Testis (tissue), 3 donors: ENCODE measurements around the gene PMM1. TPM values are rescaled to one million over a fixed set of nuclear protein-coding genes. Genes with fewer than 3 reads are reported as not detected.

ENCODE experiments used
- DNase-seq: peaks from one replicate; pipeline ENCODE4 v3.0.0-alpha.2; 2019
- H3K27ac ChIP-seq, 2 donors: fragments of 200-600 bp; sonication (generic); one replicate each; pipeline ENCODE4 v1.5.1; 2019
- H3K27me3 ChIP-seq: fragments of 200-600 bp; sonication (generic); one replicate; pipeline ENCODE4 v1.5.1; 2019
- H3K36me3 ChIP-seq: fragments of 200-600 bp; sonication (generic); one replicate; pipeline ENCODE4 v1.5.1; 2017; ENCODE audit warnings: low read depth; ENCODE audit errors: missing control alignments
- H3K4me1 ChIP-seq: fragments of 200-600 bp; sonication (generic); one replicate; pipeline ENCODE4 v1.5.1; 2019
- H3K4me3 ChIP-seq, 2 donors: fragments of 200-600 bp; sonication (generic); one replicate each; pipeline ENCODE4 v1.5.1; 2017 to 2019
- H3K9me3 ChIP-seq: fragments of 200-600 bp; sonication (generic); one replicate; pipeline ENCODE4 v1.5.1; 2017
- POLR2A ChIP-seq: fragments of 450-650 bp; IDR thresholded peaks from one replicate; pipeline ENCODE4 v1.6.1; 2017; ENCODE audit warnings: antibody characterized with exemption, mild to moderate bottlenecking, moderate library complexity
- WGBS, 2 donors: methylation state at CpG; one replicate each; pipeline ENCODE4 v1.1.5; 2018; 5-methylcytosine and 5-hydroxymethylcytosine counted together
- intact Hi-C: fragments of 100-400 bp; cut with DNase I; formaldehyde crosslinking; loops from one replicate; pipeline ENCODE4 v1.15.1; 2023; ENCODE audit warnings: low total_unique reads
- polyA plus RNA-seq: library from polyadenylated mRNA; stranded (reverse); fragments of 350-450 nt; fragmentation: Illumina TruSeq; extraction: RNeasy Lipid Tissue Mini Kit (QIAGEN cat#74804); gene quantifications from one replicate; pipeline ENCODE4 v1.2.3, GENCODE V29; 2014; ENCODE audit warnings: low read depth, low replicate concordance; ENCODE audit not compliant: insufficient read depth
- total RNA-seq, 2 donors: library from RNA; depleted of rRNA; stranded (reverse); fragments of >200 nt; gene quantifications; one replicate each; pipeline ENCODE4 v1.2.3, GENCODE V29; 2016
- TF ChIP-seq, protein P1 (sequence below), 3 experiments: fragments of 450-650 bp in 2 of 3; fragments of 200-600 bp in 1 of 3; sonication (generic) in 1 of 3; IDR thresholded peaks; one replicate each; pipeline ENCODE4 v1.5.1; 2016 to 2019; ENCODE audit warnings: antibody characterized with exemption in 3 of 3, mild to moderate bottlenecking in 2 of 3, moderate library complexity in 1 of 3

The PMM1 gene
- total and polyA plus RNA-seq, 3 donors from 2014 or later: 44.4 to 82.2 (median 45.7) TPM

DNA sequence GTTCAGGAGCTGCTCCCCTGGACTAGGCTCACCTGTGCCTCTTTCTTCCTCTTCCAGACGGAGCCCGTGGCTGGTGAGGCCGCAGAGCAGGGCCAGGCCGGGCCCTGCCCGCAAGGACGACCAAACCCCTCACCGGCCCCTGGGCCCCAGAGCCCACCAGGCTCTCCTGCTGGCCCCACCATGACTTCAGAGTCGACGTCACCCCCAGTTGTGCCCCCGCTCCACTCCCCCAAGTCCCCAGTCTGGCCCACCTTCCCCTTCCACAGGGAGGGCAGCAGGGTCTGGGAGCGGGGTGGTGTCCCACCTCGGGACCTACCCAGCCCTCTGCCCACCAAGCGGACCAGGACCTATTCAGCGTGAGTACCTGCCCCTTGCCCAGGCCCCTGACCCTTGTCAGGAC, 17.9 kb downstream of the PMM1 start:
- no peaks in the 10 kb centered on the region for H3K36me3 ChIP-seq
- intact Hi-C loops: no loop called here
- H3K4me1 ChIP-seq: peaks cover 26% of the 10 kb centered on the region
- H3K9me3 ChIP-seq: no peaks in the 10 kb centered on the region
- 96 to 100% methylated on average over 9 to 14 of the region's 14 CpGs for WGBS, 2 donors
- DNase-seq: no peak
- H3K27me3 ChIP-seq: no peaks in the 10 kb centered on the region
- TF ChIP-seq POLR2A: no peak
- TF ChIP-seq, protein P1, sequence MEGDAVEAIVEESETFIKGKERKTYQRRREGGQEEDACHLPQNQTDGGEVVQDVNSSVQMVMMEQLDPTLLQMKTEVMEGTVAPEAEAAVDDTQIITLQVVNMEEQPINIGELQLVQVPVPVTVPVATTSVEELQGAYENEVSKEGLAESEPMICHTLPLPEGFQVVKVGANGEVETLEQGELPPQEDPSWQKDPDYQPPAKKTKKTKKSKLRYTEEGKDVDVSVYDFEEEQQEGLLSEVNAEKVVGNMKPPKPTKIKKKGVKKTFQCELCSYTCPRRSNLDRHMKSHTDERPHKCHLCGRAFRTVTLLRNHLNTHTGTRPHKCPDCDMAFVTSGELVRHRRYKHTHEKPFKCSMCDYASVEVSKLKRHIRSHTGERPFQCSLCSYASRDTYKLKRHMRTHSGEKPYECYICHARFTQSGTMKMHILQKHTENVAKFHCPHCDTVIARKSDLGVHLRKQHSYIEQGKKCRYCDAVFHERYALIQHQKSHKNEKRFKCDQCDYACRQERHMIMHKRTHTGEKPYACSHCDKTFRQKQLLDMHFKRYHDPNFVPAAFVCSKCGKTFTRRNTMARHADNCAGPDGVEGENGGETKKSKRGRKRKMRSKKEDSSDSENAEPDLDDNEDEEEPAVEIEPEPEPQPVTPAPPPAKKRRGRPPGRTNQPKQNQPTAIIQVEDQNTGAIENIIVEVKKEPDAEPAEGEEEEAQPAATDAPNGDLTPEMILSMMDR (IDR thresholded peaks at IDR 0.05): no peak
- no peak overlapping the region for H3K27ac ChIP-seq
- H3K4me3 ChIP-seq: no peak overlapping the region

DNA sequence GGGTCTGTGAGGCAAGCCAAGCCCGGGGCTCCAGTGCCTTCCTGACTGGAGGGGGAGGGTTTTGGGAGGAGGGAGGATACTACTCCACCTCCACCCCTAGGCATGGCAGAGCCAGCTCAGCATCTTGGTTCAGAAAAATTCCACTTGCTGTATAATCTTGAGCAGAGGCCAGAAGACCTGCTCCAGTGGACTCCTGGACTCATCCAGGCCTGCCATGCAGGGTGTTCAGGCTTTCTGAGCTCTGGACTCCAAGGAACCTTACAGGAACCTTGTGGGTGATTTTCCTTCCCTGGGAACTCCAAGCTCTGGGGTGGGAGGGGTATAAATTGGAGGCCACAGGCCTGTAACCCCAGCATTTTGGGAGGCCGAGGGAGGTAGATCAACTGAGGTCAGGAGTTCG, 19.4 kb downstream of the PMM1 start:
- WGBS, 2 donors: 47 to 90% methylated on average over 2 to 3 of the region's 3 CpGs
- intact Hi-C loops: no loop called here
- no peak for TF ChIP-seq POLR2A
- TF ChIP-seq, protein P1 (IDR thresholded peaks at IDR 0.05): no peak
- Histone ChIP-seq H3K4me3 (no peak overlapping the region), H3K4me1 (peaks cover 28% of the 10 kb centered on the region), H3K36me3 (no peaks in the 10 kb centered on the region), H3K27me3 (no peaks in the 10 kb centered on the region), H3K27ac (no peak overlapping the region), H3K9me3 (no peaks in the 10 kb centered on the region)
- DNase-seq: no peak

DNA sequence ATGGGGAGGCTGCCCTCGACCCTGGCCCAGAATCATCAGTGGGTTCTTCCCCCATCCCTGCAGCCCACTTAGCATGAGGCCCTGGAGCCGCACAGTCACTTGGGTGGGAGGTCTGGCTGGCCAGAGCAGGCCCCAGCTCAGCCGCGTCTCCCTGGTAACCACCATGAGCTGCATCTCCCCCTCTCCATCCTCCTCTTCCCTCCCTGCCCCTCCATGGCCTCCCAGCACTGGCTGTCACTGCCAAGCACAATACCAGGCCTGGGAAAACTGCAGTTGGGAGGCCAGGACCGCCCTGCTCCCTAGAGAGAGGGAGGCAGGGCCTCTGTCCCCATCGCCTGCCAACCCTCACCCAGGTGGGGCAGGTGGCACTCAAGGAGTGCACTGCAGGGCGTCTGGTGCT, 20.8 kb downstream of the PMM1 start:
- TF ChIP-seq, protein P1 (IDR thresholded peaks at IDR 0.05): no peak
- TF ChIP-seq POLR2A: no peak
- H3K27ac ChIP-seq: peak overlapping the region; percentile 18 to 19

DNA sequence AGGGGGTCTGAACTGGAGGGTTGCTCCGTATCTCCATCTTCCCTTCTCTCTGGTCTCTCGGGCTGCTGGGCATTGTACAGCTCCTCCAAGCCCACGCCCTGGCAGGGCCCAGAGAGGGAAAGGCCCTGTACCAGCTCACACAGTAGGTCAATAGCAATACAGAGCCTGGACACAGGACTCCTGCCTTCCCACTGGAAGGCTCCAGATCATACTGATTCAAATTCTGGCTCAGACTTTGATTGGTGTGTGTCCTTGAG, 22.2 kb downstream of the PMM1 start:
- Histone ChIP-seq H3K4me1 (peaks cover 33% of the 10 kb centered on the region), H3K4me3 (no peak overlapping the region), H3K27ac (peak overlapping the region; percentile 72 to 83), H3K9me3 (no peaks in the 10 kb centered on the region), H3K36me3 (no peaks in the 10 kb centered on the region), H3K27me3 (no peaks in the 10 kb centered on the region)
- TF ChIP-seq, protein P1 (IDR thresholded peaks at IDR 0.05): no peak
- TF ChIP-seq POLR2A: no peak
- intact Hi-C loops: no loop called here
- DNase-seq: no peak
- 69 to 74% methylated on average over 3 of the region's 3 CpGs for WGBS, 2 donors

More for the DNA sequence above, 20.8 kb downstream of the PMM1 start:
- intact Hi-C loops: no loop called here
- 62 to 83% methylated on average over 7 of the region's 7 CpGs for WGBS, 2 donors
- DNase-seq: no peak
- H3K4me1 ChIP-seq: peaks cover 20% of the 10 kb centered on the region
- H3K9me3 ChIP-seq: no peaks in the 10 kb centered on the region
- H3K4me3 ChIP-seq: no peak overlapping the region
- no peaks in the 10 kb centered on the region for H3K36me3 ChIP-seq
- no peaks in the 10 kb centered on the region for H3K27me3 ChIP-seq

DNA sequence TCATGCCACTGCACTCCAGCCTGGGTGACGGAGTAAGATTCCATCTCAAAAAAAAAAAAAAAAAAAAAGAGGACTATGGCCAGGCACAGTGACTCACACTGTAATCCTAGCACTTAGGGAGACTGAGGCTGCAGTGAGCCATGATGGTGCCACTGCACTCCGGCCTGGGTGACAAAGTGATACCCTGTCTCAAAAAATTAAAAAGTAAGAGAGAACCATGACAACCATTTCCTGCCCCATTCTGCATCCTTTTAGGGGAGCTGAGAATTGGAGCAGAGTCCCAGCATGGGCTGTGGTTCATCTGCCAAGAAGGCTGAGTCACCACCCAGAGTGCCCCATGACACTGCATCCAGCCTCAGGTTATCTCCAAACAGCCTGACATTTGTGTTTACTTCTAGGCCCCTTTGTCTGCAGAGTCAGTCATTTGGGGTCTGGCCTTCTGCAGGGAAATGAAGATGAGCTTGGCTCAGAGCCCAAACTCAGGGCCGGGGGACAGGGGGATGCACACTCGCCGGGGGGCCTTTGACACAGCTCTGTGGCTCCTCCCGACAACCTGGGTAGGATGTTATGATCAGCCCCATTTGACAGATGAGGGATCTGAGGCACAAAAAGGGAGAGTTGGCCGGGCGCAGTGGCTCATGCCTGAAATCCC, 24.1 kb downstream of the PMM1 start:
- DNase-seq: peak; percentile 64
- H3K36me3 ChIP-seq: no peaks in the 10 kb centered on the region
- TF ChIP-seq, protein P1 (IDR thresholded peaks at IDR 0.05): no peak
- TF ChIP-seq POLR2A: no peak
- peaks cover 37% of the 10 kb centered on the region for H3K4me1 ChIP-seq
- intact Hi-C loops: no loop called here
- H3K27me3 ChIP-seq: no peaks in the 10 kb centered on the region
- peak overlapping the region in 1 of 2 donors; percentile 83 for H3K27ac ChIP-seq
- H3K9me3 ChIP-seq: no peaks in the 10 kb centered on the region
- 40 to 72% methylated on average over 4 to 8 of the region's 8 CpGs for WGBS, 2 donors
- no peak overlapping the region for H3K4me3 ChIP-seq
